ENCODE results near the gene TBXA2R.
"Not testable (repeated sequence)": the region's sequence is repeated elsewhere in the genome, so short reads cannot be mapped to it uniquely, and the experiment has no call there.

Gene TBXA2R

DNA sequence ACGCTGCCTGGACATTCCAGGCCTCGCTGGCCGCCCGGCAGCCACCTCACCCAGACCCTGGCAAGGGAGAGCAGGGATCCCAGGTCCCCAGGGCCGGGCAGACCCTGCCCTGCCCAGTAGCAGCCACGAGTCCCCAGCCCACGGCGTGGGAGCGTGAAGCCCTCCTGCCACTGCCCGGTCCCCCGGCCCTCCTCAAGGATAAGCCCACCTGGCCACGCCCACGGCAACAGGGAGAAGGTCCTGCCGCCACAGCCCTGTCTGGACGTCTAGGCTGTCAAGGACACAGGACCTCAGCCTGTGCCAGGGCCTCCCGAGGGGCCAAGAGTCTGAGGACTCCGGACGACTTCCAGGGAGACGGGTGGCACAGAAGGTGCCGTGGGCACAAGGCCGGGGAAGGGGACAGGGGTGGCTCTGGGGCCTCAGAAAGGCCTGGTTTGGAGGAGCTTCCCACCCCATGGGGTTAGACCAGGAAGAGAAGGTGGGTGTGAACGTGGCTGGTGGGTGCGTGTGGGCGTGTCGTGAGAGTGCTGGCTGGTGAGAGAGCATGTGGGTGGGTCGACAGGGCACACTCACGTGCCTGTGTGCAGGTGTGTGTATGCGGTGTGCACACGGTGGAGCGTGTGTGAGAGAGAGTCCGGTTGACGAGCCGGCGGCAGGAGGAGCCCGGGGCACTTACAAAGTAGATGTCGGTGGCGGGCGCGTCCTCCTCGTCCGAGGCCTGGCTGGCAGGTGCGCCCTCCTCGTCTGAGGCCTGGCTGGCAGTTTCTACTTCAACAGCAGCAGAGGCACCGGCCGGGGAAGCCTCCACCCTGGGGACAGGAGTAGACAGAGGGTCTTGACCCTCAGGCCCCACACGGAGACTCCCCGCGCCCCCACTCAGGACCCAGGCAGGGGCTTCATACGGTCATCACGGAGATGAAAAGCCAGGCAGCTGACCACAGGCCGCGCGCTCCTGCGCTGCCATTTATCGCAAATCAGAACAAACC, 31.8 kb upstream of the TBXA2R start:
- no peak for DNase-seq

DNA sequence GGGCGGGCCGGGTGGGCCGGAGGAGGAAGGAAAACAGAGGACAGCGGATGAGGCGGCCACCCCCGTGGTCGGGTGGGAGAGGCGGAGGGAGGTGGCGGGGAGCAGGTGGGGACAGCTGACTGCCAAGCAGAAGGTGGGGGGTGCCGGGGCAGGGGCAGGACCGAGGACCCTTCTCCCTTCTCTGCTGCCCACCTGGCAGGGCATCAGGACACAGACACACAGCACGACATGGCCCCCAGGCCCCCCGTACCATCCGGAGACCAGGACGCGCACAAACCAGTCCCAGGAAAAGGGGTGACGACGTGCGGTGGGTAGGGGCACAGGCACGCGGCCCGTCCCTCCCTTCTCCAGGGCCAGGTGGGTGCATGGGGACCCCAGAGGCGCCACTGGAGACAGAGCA, 30.9 kb upstream of the TBXA2R start:
- DNase-seq, result no peak

DNA sequence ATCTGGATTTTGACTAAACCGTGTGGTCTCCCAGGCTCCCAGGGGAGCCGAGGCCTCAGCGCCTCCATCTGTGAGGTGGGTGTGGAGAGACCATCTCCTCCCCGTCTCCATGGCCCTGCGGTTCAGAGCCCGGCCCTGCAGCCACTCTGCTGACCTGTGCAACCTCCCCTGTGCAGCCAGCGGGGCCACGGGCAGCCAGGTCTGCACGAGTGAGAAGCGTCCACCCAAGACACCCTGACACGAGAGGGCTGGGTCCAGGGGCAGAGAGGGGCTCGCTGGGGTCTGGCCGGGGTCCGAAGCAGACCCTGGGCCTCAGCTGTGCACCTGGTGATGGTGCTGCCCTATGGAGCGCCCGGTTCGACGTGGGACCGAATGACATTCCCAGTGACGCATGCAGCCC, 30.3 kb upstream of the TBXA2R start:
- no peak for DNase-seq

DNA sequence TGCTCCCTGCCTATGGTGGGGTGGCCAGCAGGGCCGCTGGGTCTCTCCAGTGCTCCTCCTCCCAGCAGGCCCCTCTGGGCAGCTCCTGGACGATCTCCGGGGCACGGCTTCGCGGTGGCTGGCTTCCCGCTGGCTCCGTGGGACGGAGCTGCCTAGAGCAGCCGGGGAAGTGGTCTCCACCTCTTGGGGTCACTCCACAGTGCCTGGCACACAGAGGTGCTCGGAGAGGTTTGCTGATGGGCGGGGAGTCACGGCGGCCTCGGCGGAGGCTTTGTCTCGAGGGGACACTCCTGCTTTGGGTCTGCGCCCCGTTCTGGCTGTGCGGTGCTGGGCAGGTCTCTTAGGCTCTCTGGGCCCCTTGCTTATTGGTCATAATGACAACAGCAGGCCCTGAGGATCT, 29.8 kb upstream of the TBXA2R start:
- no peak for DNase-seq

DNA sequence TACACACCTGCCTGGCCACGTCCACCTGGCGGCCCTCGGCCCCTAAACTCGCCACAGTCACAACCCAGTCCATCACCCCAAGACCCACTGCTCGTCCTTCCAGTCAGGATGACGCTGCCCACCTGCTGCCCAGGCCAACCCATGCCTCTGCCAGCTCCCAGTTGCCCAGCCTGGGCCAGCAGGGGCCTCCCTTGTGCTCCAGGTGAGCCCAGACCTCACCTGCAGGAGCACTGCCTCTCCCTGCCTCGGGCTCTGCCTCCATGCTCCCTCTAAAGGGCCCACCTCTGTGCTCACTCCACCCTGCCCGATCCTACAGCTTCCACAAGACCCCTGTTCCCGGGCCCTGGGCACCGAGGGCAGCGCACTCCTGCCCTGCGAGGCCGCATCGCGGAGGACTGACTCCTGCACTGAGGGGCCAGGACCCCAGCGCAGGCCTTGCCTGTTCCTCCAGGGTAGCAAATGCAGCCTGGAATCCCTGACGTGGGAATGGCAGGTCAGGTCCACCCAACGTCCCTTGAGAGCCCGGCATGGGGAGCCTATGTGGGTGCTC, 27.9 kb upstream of the TBXA2R start:
- no peak for DNase-seq

DNA sequence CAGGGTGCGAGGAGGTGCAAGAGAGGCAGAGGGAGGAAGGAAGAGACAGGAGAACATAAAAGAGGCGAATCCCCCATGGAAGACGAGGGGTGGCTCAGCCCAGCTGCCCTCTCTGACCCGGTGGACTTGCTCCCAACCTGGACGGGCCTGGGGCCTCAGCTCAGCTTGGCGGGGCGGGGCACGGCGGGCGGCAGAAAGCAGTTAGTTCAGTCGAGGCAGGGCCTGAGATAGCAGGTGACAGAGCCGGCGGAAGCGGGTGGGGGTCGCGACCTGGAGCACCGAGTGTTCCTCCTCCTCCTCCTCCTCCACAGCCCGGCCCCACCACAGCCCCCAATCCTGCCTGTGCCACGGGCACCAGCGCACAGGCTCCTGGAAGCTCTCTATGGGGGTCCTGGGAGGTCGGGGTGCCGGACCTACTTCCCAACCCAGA, 26.9 kb upstream of the TBXA2R start:
- DNase-seq, result no peak

DNA sequence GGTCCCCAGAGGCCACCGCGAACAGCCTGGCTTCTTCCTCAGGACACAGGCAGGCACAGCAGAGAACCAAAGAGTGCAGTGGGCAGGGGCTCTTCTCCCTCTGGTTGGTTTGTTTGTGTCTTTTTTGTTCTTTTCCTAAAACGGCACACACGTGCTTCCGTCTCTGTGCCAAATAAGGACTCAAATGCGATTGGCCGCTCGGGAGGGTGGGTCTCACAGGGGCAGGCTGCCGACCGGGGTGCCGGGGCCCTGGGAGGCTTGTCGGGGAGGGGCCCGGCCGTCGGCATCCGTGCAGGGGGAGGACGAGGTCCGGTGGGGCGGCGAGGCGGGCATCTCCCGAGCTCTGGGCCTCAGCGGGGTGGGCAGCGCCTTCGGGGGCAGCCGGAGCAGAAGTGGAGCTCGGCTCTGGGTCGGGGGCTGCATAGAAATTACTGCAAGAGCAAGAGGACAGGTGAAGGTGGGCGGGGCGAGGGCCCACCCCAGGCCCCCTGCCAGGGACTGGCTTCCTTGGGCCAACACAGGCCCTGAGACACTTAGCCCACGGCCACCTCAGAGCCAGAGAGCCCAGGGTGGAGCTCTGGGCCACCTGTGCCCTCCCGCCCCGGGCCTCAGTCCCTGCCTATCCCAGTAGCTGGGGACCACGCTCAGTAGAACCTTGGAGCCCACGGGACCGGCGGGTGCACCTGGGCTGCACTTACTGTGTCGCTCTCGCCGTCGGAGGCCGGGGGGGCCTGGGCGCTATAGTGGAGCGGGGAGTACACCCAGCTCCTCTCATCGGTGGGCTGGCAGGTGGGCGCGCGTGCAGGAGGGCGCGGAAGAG, 26.3 kb upstream of the TBXA2R start:
- no peak for DNase-seq

DNA sequence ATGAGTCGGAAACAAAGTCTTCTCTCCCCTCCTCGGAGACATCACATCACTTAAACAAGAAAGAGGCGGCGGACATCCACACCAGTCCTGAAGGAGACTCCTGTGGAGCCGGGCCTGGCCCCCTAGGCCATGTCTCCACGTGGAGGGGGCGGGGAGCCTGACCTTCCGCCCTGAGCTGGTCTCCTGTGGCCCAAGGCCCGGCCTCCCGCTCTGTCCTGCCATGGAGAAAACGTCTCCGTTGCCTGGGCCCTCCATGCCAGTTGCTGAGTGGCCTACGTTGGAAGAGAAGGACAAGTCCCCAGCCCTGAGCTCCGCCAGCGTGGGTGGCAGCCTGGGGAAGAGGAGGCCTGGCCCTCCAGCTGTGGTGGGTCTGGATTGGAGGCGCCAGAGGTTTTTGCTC, 25.4 kb upstream of the TBXA2R start:
- no peak for DNase-seq

DNA sequence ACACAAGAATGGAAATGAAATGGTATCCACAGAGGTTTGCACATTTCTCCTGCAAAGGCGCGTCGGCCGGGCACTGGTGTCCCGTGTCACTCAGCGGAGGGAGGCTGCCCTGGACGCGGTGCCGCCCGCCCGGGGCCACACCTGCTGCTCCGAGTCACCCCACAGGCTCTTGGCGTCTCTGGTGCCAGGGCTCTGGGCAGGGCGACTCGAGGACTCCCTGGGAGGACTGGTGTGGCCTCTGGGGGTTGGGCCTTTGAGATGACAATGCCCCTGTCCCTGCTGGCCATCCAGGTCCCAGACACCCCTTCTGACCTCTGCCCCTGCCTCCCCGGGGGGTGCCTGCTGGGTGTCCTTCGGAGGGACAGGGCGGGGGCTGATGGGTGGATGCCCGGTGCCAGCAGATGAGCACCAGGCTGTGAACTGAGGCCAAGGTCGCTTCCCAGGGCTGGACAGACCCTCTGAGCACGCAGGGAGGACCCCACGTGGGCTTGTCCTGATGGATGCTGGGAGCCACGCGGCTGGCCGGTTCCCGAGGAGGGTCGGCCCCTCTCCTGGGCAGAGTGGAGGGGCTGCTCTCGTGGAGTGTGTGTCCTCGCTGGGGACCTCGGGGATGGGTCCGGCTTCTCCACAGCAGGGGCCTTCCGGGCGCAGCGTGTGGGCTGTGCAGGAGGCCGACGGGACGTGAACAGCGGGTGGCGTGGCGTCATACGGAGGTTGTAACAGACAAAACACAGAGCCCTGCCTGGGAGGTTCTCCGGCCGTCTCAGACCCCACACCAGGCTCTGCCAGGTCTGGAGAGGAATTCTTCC, 24.6 kb upstream of the TBXA2R start:
- no peak for DNase-seq

DNA sequence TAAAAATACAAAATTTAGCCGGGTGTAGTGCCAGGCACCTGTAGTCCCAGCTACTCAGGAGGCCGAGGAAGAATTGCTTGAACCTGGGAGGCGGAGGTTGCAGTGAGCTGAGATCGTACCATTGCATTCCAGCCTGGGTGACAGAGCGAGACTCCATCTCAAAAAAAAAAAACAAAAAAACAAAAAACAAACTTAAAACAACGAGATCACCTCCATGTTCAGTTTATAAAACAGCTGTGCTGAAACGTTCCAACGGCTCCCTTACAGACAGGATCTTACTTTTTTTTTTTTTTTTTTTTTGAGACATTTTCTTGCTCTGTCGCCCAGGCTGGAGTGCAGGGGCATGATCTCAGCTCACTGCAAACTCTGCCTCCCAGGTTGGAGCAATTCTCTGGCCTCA, 22.1 kb upstream of the TBXA2R start:
- not testable (repeated sequence) for DNase-seq

DNA sequence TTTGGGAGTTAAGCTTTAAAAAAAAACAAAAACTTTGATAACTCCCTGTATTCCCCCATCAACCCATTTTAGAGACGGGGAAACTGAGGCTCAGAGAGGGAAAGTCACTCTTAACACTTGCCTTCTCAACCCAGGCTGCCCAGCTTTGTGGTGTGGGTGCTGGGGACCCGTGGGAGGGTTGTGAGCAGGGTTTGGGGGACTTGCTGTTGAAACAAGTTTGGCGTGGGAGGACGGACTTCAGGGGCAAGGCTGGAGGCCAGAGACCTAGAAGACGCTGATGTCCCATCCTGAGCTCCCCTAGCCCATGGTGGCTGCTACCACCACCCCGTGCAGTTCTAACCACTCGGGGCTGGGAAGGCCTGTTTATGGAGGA, 20.7 kb upstream of the TBXA2R start:
- DNase-seq, result no peak

DNA sequence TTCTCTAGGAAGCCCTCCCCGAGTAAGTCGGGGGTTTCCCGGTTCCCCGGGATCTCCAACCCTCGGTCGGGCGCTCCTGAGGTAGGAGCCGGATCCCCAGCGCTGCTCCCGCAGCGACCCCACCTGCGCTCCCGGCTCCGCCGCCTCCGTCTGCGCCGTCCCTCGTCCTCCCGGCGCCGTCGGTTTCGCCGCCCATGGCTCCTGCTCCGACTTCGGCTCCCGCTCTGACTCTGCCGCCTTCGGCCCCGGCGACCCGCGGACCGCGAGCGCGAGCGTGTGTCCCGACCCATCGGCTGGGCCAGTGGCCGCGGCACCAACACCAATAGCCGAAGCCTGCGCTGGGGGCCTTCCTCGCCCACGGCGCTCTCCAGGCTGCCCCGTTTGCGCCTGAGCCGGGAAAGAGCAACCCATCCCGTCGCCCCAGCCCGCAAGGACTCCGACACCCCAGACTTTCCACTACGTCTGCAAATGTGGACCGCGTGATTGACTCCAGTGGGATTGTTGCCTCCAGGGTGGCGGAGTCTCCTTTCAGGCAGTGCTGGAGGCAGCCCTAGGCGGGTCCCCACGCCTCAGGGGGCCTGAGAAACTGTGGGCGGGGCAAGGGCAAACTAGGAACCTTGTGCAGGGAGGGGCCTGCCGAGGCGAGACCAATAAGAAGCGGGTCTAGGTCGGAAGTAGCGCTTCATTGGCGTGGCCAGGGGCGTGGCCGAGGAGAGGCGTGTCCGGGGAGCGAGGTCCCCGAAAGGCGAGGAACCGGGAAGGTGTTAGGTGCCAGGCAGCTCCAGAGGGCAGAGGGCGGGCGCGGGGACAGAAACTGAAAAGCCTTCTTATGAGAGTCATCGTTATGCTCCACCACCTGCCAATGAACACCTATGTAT, 20.0 kb upstream of the TBXA2R start, which contains the start of gene CACTIN:
CACTIN (minus strand) TSS at position 318 of the 878 bp plus-strand sequence; CDS start at position 290, 28 bp downstream.
- peak; percentile 98 for DNase-seq

DNA sequence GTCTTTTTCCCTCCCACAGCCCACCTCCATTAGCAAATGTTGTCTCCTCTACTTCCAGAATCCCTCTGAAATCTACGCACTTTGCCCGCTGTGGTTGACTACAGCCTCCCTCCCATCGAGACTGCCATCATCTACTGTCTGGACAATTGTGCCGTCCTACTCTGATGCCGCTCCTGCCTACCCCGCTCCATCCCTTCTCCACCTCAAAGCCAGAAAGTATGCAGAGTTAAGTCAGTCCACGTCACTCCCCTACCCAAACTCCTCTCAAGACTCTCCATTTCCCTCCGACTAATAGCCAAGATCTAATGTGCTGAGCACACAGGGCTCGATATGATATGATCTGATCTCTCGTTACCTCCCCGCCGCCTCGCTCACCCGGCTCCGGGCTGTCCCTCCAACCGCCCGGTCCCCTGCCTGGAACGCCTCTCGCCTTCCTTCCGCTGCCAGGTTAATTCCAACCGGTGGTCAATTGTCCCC, 19.4 kb upstream of the TBXA2R start:
- no peak for DNase-seq

DNA sequence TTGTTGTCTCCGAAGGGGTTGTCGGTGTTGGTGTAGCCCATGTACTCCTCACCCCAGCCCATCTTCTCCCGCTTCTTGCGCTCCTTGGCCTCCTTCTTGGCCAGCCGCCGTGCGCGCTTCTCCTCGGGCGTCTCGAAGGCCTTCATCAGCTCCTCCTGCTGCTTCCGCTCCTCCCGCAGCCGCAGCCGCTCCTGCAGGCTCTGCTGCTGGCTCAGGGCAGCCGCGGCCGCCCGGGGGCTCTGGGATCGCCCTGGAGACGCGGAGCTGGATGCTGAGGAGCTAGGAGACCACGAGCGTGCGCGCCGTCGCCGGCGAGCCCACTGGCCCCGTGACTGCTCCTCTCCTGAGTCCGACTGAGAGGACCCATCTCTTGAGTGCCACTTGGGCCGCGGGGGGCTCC, 17.0 kb upstream of the TBXA2R start:
- DNase-seq, result no peak

DNA sequence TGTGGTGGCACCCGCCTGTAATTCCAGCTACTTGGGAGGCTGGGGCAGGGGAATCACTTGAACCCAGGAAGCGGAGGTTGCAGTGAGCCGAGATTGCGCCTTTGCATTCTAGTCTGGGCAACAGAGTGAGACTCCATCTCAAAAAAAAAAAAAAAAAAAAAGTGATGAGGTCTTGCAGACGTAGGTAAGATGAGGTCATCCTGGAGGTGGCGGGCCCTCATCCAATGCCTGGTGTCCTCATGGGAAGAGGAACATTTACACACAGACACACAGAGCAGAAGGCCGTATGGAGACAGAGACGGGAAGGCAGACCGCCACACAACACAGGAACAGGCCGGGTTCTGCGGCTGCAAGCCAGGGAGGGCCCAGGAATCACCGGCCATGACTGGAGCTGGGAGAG, 15.5 kb upstream of the TBXA2R start:
- DNase-seq, result no peak

DNA sequence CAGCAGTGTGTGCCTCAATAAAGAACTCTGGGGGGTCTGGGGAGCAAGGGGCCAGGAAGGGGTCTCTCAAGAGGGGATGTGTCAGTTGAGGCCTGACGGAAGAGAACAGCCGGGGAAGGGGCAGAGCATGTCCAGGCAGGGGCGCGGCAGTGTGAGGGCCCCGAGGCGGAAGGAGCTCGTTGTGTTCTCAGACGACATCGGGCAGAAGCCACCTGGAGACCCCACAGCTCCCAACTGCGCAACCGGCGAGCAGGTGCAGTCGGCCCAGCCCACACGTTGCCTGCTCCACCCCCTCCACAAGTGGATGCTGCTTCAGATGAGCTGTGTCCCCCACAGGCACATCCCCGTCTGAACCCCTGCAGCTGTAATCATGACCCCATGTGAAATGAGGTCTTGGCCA, 15.0 kb upstream of the TBXA2R start:
- no peak for DNase-seq

DNA sequence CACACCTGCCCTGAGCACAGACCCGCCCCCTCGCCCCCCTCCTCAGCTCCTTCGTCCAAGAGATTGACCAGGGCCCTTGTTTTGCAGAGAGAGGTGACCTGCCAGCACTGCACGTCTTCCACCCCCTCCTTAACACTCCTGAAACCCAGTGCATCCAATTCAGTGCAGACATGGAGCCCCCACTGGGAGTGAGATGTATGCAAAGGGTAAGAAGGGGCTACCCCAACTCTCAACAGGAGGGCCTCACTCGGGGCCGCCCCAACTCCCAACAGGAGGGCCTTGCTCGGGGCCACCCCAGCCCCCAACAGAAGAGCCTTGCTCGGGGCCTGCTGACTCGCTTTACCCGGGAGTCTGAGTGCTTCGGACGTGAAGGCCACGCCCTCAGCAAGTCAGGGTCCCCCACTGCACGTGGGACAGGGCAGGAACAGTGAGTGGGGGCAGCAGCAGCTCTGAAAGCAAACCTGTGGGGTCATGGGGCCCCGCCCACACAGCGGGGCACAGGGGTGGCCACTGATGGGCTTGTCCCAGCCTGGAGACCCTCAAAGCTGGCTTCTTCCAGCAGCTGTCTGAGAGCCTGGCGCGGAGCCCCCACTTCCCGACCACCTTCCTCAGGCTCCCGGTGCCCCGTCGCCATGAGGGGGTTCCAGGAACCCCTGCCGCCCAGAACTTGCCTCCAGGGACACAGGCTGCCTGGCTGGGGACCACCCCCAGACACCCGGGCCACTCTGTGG, 14.3 kb upstream of the TBXA2R start:
- DNase-seq, result no peak

DNA sequence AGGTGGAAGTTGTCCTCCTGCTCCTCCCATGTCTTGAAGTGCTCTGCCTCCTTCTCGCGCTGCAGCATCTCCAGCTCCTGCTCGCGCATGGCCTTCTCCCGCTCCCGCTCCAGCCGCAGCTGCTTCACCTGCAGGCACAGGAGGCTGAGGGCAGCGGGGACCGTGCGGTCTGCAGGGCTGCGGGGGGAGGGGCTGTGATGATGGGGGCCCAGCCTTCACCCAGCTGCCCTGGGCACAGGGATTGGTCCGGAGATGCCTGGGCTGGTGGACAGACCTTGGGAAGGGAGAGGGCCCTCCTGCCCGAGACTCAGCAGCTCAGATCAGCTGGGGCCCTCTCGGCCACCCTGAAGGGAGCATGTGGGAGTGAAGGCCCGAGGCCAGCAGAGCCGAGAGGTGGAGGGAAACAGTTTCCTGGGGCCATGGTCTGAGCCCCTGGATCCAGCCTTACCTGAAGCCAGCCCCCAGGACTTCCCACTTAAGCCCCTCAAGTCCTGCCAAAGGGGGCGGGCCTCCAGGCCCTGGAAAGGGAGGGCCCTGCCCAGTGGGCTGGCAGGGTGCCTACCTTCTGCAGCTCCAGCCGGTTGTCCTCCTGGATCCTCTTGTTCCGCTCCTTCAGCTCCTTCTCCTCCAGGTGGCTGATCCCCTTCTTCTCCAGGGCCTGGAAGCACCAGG, 13.6 kb upstream of the TBXA2R start:
- no peak for DNase-seq

DNA sequence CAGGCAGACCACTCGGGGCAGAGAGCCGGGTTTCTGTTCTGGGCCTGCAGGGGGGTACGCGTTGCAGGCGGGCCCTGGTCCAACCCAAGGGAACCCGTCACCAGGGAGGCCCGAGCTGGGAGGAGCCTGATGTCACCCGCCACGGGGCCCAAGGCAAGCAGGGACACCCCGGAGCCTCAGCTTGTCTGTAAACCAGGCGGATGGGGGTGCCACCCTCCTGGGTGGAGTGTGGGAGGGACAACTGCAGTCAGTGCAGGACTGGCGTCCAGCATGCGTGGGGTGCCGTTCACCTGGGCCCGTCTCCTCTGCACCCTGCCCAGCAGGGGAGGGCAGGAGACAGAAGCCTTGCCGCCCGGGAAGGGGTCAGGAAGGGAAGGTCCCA, 12.9 kb upstream of the TBXA2R start:
- no peak for DNase-seq

Measured in CD4-positive, alpha-beta T cell treated with Interleukin-1 beta for 1 hour (primary cell).